IMR-90 (cell line): ENCODE results near the gene TAF10. TPM values are rescaled to one million over a fixed set of nuclear protein-coding genes. Genes with fewer than 3 reads are reported as not detected.

Experiments used
- ATAC-seq: fragments of 200-7000 bp; cut with Tn5 transposase; 2 replicates; pipeline ENCODE4 v1.9.1; 2020; ENCODE audit warnings: low read depth, mild to moderate bottlenecking, moderate library complexity
- BruUV-seq: library from RNA; stranded (reverse); fragments of 400-500 nt; replicated peaks from 2 replicates; lab custom pipeline; 2021; lab: Mats Ljungman, UMichigan
- CTCF ChIA-PET: fragments of 300-600 bp; formaldehyde crosslinking; extraction: SDS; loops from one replicate; lab custom pipeline; 2021; ENCODE audit warnings: antibody characterized with exemption; lab: Yijun Ruan, JAX
- POLR2A ChIA-PET: fragments of 300-600 bp; sonication (Branson Sonifier 250); formaldehyde crosslinking; loops from one replicate; lab custom pipeline; 2022; ENCODE audit warnings: antibody characterized with exemption; ENCODE audit not compliant: unreplicated experiment; lab: Charles Lee
- DNase-seq: peaks from one replicate; pipeline ENCODE4 v3.0.0; 2013
- H2AFZ ChIP-seq: replicated peaks from 2 replicates; pipeline ENCODE3; 2013; ENCODE audit warnings: low read length, mild to moderate bottlenecking; ENCODE audit not compliant: poor library complexity
- H2AK5ac ChIP-seq: 2 replicates; pipeline ENCODE4 v1.6.1; 2013; ENCODE audit warnings: low read depth, low read length, inconsistent platforms
- H2AK9ac ChIP-seq: replicated peaks from 2 replicates; pipeline ENCODE3; 2013; ENCODE audit warnings: mild to moderate bottlenecking, low read depth, low read length, moderate library complexity; ENCODE audit not compliant: poor library complexity
- H2BK120ac ChIP-seq: 2 replicates; pipeline ENCODE4 v1.6.1; 2013; ENCODE audit warnings: low read depth, low read length, inconsistent platforms
- H2BK15ac ChIP-seq: 3 replicates; pipeline ENCODE4 v1.6.1; 2013; ENCODE audit warnings: low read depth, low read length, inconsistent platforms
- H2BK20ac ChIP-seq: 2 replicates; pipeline ENCODE4 v1.6.1; 2013; ENCODE audit warnings: low read depth, mild to moderate bottlenecking, inconsistent platforms, low read length, moderate library complexity
- H2BK5ac ChIP-seq: 2 replicates; pipeline ENCODE4 v1.6.1; 2013; ENCODE audit warnings: mild to moderate bottlenecking, low read depth, low read length, inconsistent platforms; ENCODE audit not compliant: poor library complexity, severe bottlenecking
- H3K14ac ChIP-seq: replicated peaks from 2 replicates; pipeline ENCODE4 v1.6.1; 2013; ENCODE audit warnings: low read depth, low read length, inconsistent platforms
- H3K18ac ChIP-seq: 2 replicates; pipeline ENCODE4 v1.6.1; 2013; ENCODE audit warnings: low read depth, low read length, control low read depth
- H3K23ac ChIP-seq: 2 replicates; pipeline ENCODE4 v1.6.1; 2013; ENCODE audit warnings: low read depth, low read length, inconsistent platforms
- H3K27ac ChIP-seq: 2 replicates; pipeline ENCODE4 v1.5.1; 2013; ENCODE audit warnings: mild to moderate bottlenecking, control low read depth, low read length; ENCODE audit not compliant: insufficient read depth
- H3K27me3 ChIP-seq: 2 replicates; pipeline ENCODE4 v1.6.1; 2013; ENCODE audit warnings: low read length; ENCODE audit not compliant: control insufficient read depth, insufficient read depth
- H3K36me3 ChIP-seq: 2 replicates; pipeline ENCODE4 v1.6.1; 2013; ENCODE audit warnings: low read length, mixed read lengths; ENCODE audit not compliant: control insufficient read depth, insufficient read depth
- H3K4ac ChIP-seq: 2 replicates; pipeline ENCODE4 v1.6.1; 2013; ENCODE audit warnings: low read depth, low read length, inconsistent platforms
- H3K4me1 ChIP-seq: 2 replicates; pipeline ENCODE4 v1.6.1; 2013; ENCODE audit warnings: low read length, mixed read lengths; ENCODE audit not compliant: control insufficient read depth, insufficient read depth
- H3K4me2 ChIP-seq: 2 replicates; pipeline ENCODE4 v1.6.1; 2013; ENCODE audit warnings: low read depth, mild to moderate bottlenecking, control low read depth, low read length, moderate library complexity
- H3K4me3 ChIP-seq: 2 replicates; pipeline ENCODE4 v1.5.1; 2013; ENCODE audit warnings: low read depth, mild to moderate bottlenecking, control low read depth, low read length, moderate library complexity; ENCODE audit not compliant: insufficient read depth
- H3K56ac ChIP-seq: 2 replicates; pipeline ENCODE4 v1.6.1; 2013; ENCODE audit warnings: low read length, inconsistent platforms; ENCODE audit not compliant: insufficient read depth; ENCODE audit errors: extremely low read depth
- H3K79me1 ChIP-seq, 2 experiments: 2 replicates each; pipeline ENCODE4 v1.6.1; 2013; ENCODE audit warnings: low read length in 2 of 2, inconsistent platforms in 1 of 2, low read depth in 1 of 2
- H3K9ac ChIP-seq: 2 replicates; pipeline ENCODE4 v1.6.1; 2013; ENCODE audit warnings: low read depth, low read length, control low read depth
- H3K9me1 ChIP-seq: 2 replicates; pipeline ENCODE4 v1.6.1; 2013; ENCODE audit warnings: low read length, inconsistent platforms; ENCODE audit not compliant: insufficient read depth
- H3K9me3 ChIP-seq: 2 replicates; pipeline ENCODE4 v1.6.1; 2013; ENCODE audit warnings: low read length; ENCODE audit not compliant: control insufficient read depth, insufficient read depth
- H4K20me1 ChIP-seq: 2 replicates; pipeline ENCODE4 v1.6.1; 2013; ENCODE audit warnings: low read length, inconsistent platforms; ENCODE audit not compliant: insufficient read depth
- H4K5ac ChIP-seq: 2 replicates; pipeline ENCODE4 v1.6.1; 2013; ENCODE audit warnings: mild to moderate bottlenecking, low read depth, low read length, control low read depth
- H4K8ac ChIP-seq, 2 experiments: 2 replicates each; pipeline ENCODE4 v1.6.1; 2013; ENCODE audit warnings: low read depth in 2 of 2, low read length in 2 of 2, control low read depth in 1 of 2, inconsistent platforms in 1 of 2
- H4K91ac ChIP-seq: 2 replicates; pipeline ENCODE4 v1.6.1; 2013; ENCODE audit warnings: low read depth, low read length, inconsistent platforms; ENCODE audit not compliant: insufficient read depth
- CEBPB ChIP-seq: IDR thresholded peaks from 2 replicates; pipeline ENCODE4 v1.6.1; 2012; ENCODE audit warnings: low read depth, low read length, improper control_type of control experiment
- MXI1 ChIP-seq: IDR thresholded peaks from 2 replicates; pipeline ENCODE4 v1.6.1; 2012; ENCODE audit warnings: low read depth, mild to moderate bottlenecking, low read length, moderate library complexity, borderline replicate concordance
- WGBS, 2 experiments: methylation state at CpG; one replicate each; pipeline versions ENCODE4 v1.1.5 to v1.1.7; 2013; ENCODE audit warnings: missing lambda C conversion rate in 2 of 2; ENCODE audit not compliant: insufficient read length in 1 of 2; ENCODE audit errors: extremely low coverage in 2 of 2; 5-methylcytosine and 5-hydroxymethylcytosine counted together
- dilution Hi-C: fragments of 300-500 bp; cut with HindIII; formaldehyde crosslinking; loops from one replicate; pipeline ENCODE4 v1.14.3; 2018; ENCODE audit warnings: low sequenced_read_pairs; ENCODE audit not compliant: unreplicated experiment
- in situ Hi-C: fragments of 300-500 bp; cut with MboI; formaldehyde crosslinking; loops from 3 replicates; pipeline ENCODE4 v1.14.3; 2019; ENCODE audit warnings: low sequenced_read_pairs, inconsistent platforms, mixed read lengths
- intact Hi-C: fragments of 100-400 bp; cut with micrococcal nuclease; formaldehyde crosslinking; loops from 2 replicates; pipeline ENCODE4 v1.10.0; 2022
- polyA plus RNA-seq, 3 experiments: library from polyadenylated mRNA; depleted of rRNA; stranded (reverse); fragments of >200 nt; gene quantifications; 2 replicates each; pipeline ENCODE4 v1.2.3, GENCODE V29; 2012; ENCODE audit warnings: low replicate concordance in 1 of 3
- total RNA-seq: library from RNA; depleted of rRNA; stranded (reverse); fragments of >200 nt; gene quantifications from 2 replicates; pipeline ENCODE4 v1.2.3, GENCODE V29; 2012

Gene TAF10
- total and polyA plus RNA-seq, 2 of the 4 experiments (the other 2 are of a cell fraction), result 18.6 to 132 TPM

- Histone ChIP-seq H2BK5ac (peak overlapping the region; percentile 39), H3K18ac (no peak overlapping the region), H2BK15ac (0 out of 3 replicates have a peak overlapping the region, but pooled peaks have one; percentile 40), H3K79me1 (peaks cover 9 to 57% of the 10 kb centered on the region in 2 experiments), H3K9me1 (peaks cover 19% of the 10 kb centered on the region), H3K27ac (peak overlapping the region; percentile 30), H2AFZ (no peak overlapping the region), H2BK120ac (peak overlapping the region; percentile 30; the same call in 1 of the 2 replicates), H3K36me3 (peaks cover 24% of the 10 kb centered on the region; the same call in 1 of the 2 replicates), H3K9me3 (no peaks in the 10 kb centered on the region), H3K56ac (no peak overlapping the region), H4K91ac (peak overlapping the region; percentile 61), H3K27me3 (no peaks in the 10 kb centered on the region), H3K9ac (no peak overlapping the region), H3K4ac (peak overlapping the region; percentile 75), H2BK20ac (0 out of 2 replicates have a peak overlapping the region, but pooled peaks have one; percentile 9), H3K14ac (peak overlapping the region; percentile 16; the same call in 1 of the 2 replicates), H2AK9ac (peak overlapping the region; percentile 58), H3K23ac (0 out of 2 replicates have a peak overlapping the region, but pooled peaks have one; percentile 3), H3K4me1 (peaks cover 9% of the 10 kb centered on the region), H3K4me3 (no peak overlapping the region), H3K4me2 (peak overlapping the region; percentile 91), H4K20me1 (peaks cover 10% of the 10 kb centered on the region), H4K8ac (peak overlapping the region in 1 of 2 experiments; percentile 32; a peak in 1 of 4 replicates), H2AK5ac (peak overlapping the region; percentile 55), H4K5ac (no peak overlapping the region)
- CTCF ChIA-PET, result interaction anchor here (1.0 to 2.4 kb wide), 5 partner anchors 32 to 80 kb away, joined by 3 to 17 read pairs (median 3); partner anchors contain the start of gene MRPL17
- intact Hi-C loops (loop anchor here (5.0 kb wide), 1 partner anchor 140 kb away; no protein-coding TSS in a partner anchor), dilution Hi-C loops (no loop called here), in situ Hi-C loops (loop anchor here (5.0 kb wide), 1 partner anchor 65 kb away; the partner anchor contains the start of gene MRPL17)
- no TSS peak for BruUV-seq
- WGBS, 2 experiments, result 83% methylated on average over 1 of the region's 5 CpGs; no CpG with 5 or more reads in 1 of the 2 experiments
- ATAC-seq (no peak), DNase-seq (no peak)
- POLR2A ChIA-PET, result interaction anchor here (1.1 kb wide), 1 partner anchor 9 kb away, joined by 4 read pairs; no protein-coding TSS in a partner anchor
- TF ChIP-seq MXI1 (no peak), CEBPB (0 out of 2 replicates have a peak, but pooled peaks have one; percentile 37)
These were observed 5.3 kb upstream of the TAF10 start for GRCh38 chr11:6617315-6617781.
